HepG2 (cell line): ENCODE measurements around the gene HEY2. TPM values are rescaled to one million over a fixed set of nuclear protein-coding genes. Genes with fewer than 3 reads are reported as not detected.

Experiments used
- ATAC-seq: fragments of 200-7000 bp; cut with Tn5 transposase; 3 replicates; pipeline ENCODE4 v1.9.1; 2020; ENCODE audit warnings: mild to moderate bottlenecking, moderate library complexity
- BruUV-seq: library from RNA; stranded (reverse); fragments of 400-500 nt; replicated peaks from 2 replicates; lab custom pipeline; 2021; lab: Mats Ljungman, UMichigan
- CTCF ChIA-PET: fragments of 300-600 bp; formaldehyde crosslinking; extraction: SDS; loops from one replicate; lab custom pipeline; 2021; ENCODE audit warnings: low total read pairs, inconsistent platforms, low intra/inter-chr PET ratio; lab: Yijun Ruan, JAX
- POLR2A ChIA-PET: fragments of 350-600 bp; sonication (Branson Sonifier 250); formaldehyde crosslinking; loops from one replicate; lab custom pipeline; 2020; ENCODE audit warnings: antibody characterized with exemption, inconsistent platforms; lab: Yijun Ruan, JAX
- DNase-seq: peaks from one replicate; pipeline ENCODE4 v3.0.0-alpha.2; 2015; ENCODE audit warnings: low spot score
- FAIRE-seq: peaks from 3 replicates; lab custom pipeline; 2011; peaks lifted over from hg19 to GRCh38; lab: Jason Lieb, UNC
- H2AFZ ChIP-seq: one replicate; pipeline ENCODE4 v1.6.1; 2011; ENCODE audit warnings: low read length, inconsistent platforms
- H3K27ac ChIP-seq: fragments of 300-600 bp; 3 replicates; pipeline ENCODE4 v1.8.0; 2011; ENCODE audit warnings: mixed run types, mild to moderate bottlenecking, mixed read lengths, low read length, inconsistent platforms; ENCODE audit not compliant: insufficient read depth; ENCODE audit errors: extremely low read length
- H3K27me3 ChIP-seq, 2 experiments: fragments of 200-600 bp in 1 of 2; 2 replicates in 1 of 2; 3 replicates in 1 of 2; pipeline versions ENCODE4 v1.6.0 to v1.8.0; 2011; ENCODE audit warnings: low read length in 2 of 2, mild to moderate bottlenecking in 2 of 2, moderate library complexity in 2 of 2, inconsistent platforms in 1 of 2; ENCODE audit not compliant: insufficient read depth in 2 of 2, control insufficient read depth in 1 of 2
- H3K36me3 ChIP-seq, 2 experiments: fragments of 200-600 bp in 1 of 2; replicated peaks in 1 of 2; 2 replicates in 1 of 2; 3 replicates in 1 of 2; pipeline versions ENCODE4 v1.5.1 to v1.8.0; 2011; ENCODE audit warnings: low read length in 2 of 2, inconsistent platforms in 1 of 2; ENCODE audit not compliant: insufficient read depth in 2 of 2, control insufficient read depth in 1 of 2
- H3K4me1 ChIP-seq: 2 replicates; pipeline ENCODE4 v1.5.1; 2012; ENCODE audit warnings: low read length, inconsistent platforms; ENCODE audit not compliant: insufficient read depth
- H3K4me2 ChIP-seq: 2 replicates; pipeline ENCODE4 v1.6.0; 2011; ENCODE audit warnings: low read depth, low read length, inconsistent platforms
- H3K4me3 ChIP-seq, 3 experiments: fragments of 200-600 bp in 1 of 3; sonication (generic), shearing (Covaris generic) in 1 of 3; replicated peaks in 1 of 3; 2 replicates each; pipeline ENCODE4 v1.5.1; 2011 to 2016; ENCODE audit warnings: low read length in 3 of 3, inconsistent platforms in 2 of 3, low read depth in 2 of 3, mild to moderate bottlenecking in 2 of 3, control low read depth in 1 of 3, mixed read lengths in 1 of 3; ENCODE audit not compliant: insufficient read depth in 1 of 3
- H3K79me2 ChIP-seq: one replicate; pipeline ENCODE4 v1.6.1; 2011; ENCODE audit warnings: low read length, inconsistent platforms; ENCODE audit not compliant: insufficient read depth
- H3K9ac ChIP-seq: 2 replicates; pipeline ENCODE4 v1.6.0; 2011; ENCODE audit warnings: mild to moderate bottlenecking, low read depth, low read length, inconsistent platforms; ENCODE audit not compliant: insufficient read depth
- H3K9me3 ChIP-seq: 2 replicates; pipeline ENCODE4 v1.5.1; 2012; ENCODE audit warnings: mild to moderate bottlenecking, low read length
- H4K20me1 ChIP-seq: 2 replicates; pipeline ENCODE4 v1.6.0; 2011; ENCODE audit warnings: inconsistent platforms, mild to moderate bottlenecking, low read length, moderate library complexity; ENCODE audit not compliant: insufficient read depth
- CBX2 ChIP-seq, 2 experiments: fragments of 200-600 bp in 1 of 2; sonication (generic); formaldehyde crosslinking in 1 of 2; IDR thresholded peaks; 2 replicates each; pipeline versions ENCODE4 v1.7.0 to v1.8.1; 2018 to 2022; ENCODE audit warnings: low read depth in 2 of 2, low read length in 1 of 2, mild to moderate bottlenecking in 1 of 2, missing genetic modification reagents in 1 of 2
- HNRNPL ChIP-seq: fragments of 200-400 bp; formaldehyde crosslinking; IDR thresholded peaks from 2 replicates; pipeline ENCODE4 v1.6.1; 2017; ENCODE audit warnings: mild to moderate bottlenecking, low read depth, low read length
- RAD21 ChIP-seq: fragments of 450-650 bp; formaldehyde crosslinking; IDR thresholded peaks from 2 replicates; pipeline ENCODE4 v1.5.0; 2020; ENCODE audit warnings: mild to moderate bottlenecking
- RORA ChIP-seq: sonication (generic); formaldehyde crosslinking; IDR thresholded peaks from 2 replicates; pipeline ENCODE4 v1.5.0; 2020; ENCODE audit warnings: mild to moderate bottlenecking, missing genetic modification reagents, moderate library complexity
- SOX13 ChIP-seq, 3 experiments: fragments of 450-650 bp in 1 of 3; sonication (generic) in 1 of 3; formaldehyde crosslinking in 1 of 3; IDR thresholded peaks in 2 of 3; conservative IDR thresholded peaks in 1 of 3; 2 replicates each; pipeline versions ENCODE4 v1.5.0 to v1.6.1; 2016 to 2020; ENCODE audit warnings: antibody characterized with exemption in 1 of 3, mild to moderate bottlenecking in 1 of 3, missing compliant biosample characterization in 1 of 3, missing genetic modification reagents in 1 of 3, moderate library complexity in 1 of 3
- ZMYM3 ChIP-seq: sonication (generic); formaldehyde crosslinking; IDR thresholded peaks from 2 replicates; pipeline ENCODE4 v1.5.1; 2020; ENCODE audit warnings: mild to moderate bottlenecking, missing genetic modification reagents
- ZNF546 ChIP-seq: sonication (generic); formaldehyde crosslinking; conservative IDR thresholded peaks from 2 replicates; pipeline ENCODE4 v1.8.1; 2023; ENCODE audit warnings: mild to moderate bottlenecking, missing genetic modification reagents
- WGBS: methylation state at CpG from one replicate; pipeline ENCODE4 v1.1.6; 2017; ENCODE audit warnings: low lambda C conversion rate; 5-methylcytosine and 5-hydroxymethylcytosine counted together
- in situ Hi-C: cut with HindIII; loops from 2 replicates; pipeline ENCODE4 v1.10.0; 2017; ENCODE audit warnings: low pct_unique_long_range_greater_than_20kb; ENCODE audit not compliant: extremely low pct_ligation_motif_present
- intact Hi-C: fragments of 100-400 bp; cut with micrococcal nuclease; formaldehyde crosslinking; loops from one replicate; pipeline ENCODE4 v1.10.0; 2022; ENCODE audit not compliant: unreplicated experiment
- polyA plus RNA-seq, 8 experiments: library from polyadenylated mRNA; depleted of rRNA in 3 of 8; stranded (reverse) in 7 of 8; unstranded in 1 of 8; fragments of >200 nt; fragmentation: Illumina TruSeq in 4 of 8; extraction: Trizol in 4 of 8; gene quantifications; 2 replicates each; pipeline versions ENCODE4 v1.2.1 to v1.2.3, GENCODE V29; 2011 to 2016; ENCODE audit warnings: low read depth in 4 of 8, missing spikeins in 1 of 8, mixed read lengths in 1 of 8; ENCODE audit not compliant: insufficient read depth in 1 of 8
- total RNA-seq, 5 experiments: library from RNA; depleted of rRNA; stranded (reverse); fragments of >200 nt; fragmentation: Illumina TruSeq; extraction: Trizol; gene quantifications; 2 replicates each; pipeline ENCODE4 v1.2.3, GENCODE V29; 2016; ENCODE audit warnings: low read depth in 1 of 5
- TF ChIP-seq, protein P1 (sequence below): sonication (generic); IDR thresholded peaks from 2 replicates; pipeline ENCODE4 v1.6.1; 2016; ENCODE audit warnings: low read depth, borderline replicate concordance
- TF ChIP-seq, protein P2 (sequence below): sonication (generic); formaldehyde crosslinking; IDR thresholded peaks from 2 replicates; pipeline ENCODE4 v1.9.0; 2021; ENCODE audit warnings: missing genetic modification reagents, borderline replicate concordance

Gene HEY2
- total and polyA plus RNA-seq, 2 of the 13 experiments (the other 11 are each of a cell fraction or from before 2014, with no cell fraction given) = 0.04 TPM

DNA sequence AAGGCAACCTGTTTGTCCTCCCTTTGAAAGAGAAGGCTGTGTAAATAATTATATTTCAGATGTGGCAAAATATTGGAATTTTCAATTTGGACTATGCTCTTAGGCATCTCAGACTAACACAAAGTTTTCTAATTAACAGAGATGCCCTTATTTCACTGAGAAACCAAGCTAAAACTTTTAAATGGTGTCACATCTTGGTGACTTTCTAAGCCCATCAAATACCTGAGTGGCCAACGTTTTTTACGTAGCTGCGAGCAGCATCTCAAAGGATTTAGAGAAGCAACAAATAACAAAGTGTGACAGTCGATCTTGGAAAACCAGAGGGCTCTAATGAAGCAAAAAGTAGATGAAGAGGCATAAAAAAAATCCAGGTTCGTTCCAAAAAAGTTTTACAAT, 3.4 kb upstream of the HEY2 start:
- Histone ChIP-seq H3K4me1 (peaks cover 52% of the 10 kb centered on the region), H2AFZ (no peak overlapping the region), H3K27ac (no peak overlapping the region), H3K27me3 (peaks cover 3 to 55% of the 10 kb centered on the region in 2 experiments; a peak in 4 of 5 replicates), H3K4me3 (no peak overlapping the region), H3K9me3 (no peaks in the 10 kb centered on the region), H3K4me2 (peak overlapping the region; percentile 95), H3K9ac (no peak overlapping the region), H4K20me1 (no peaks in the 10 kb centered on the region), H3K36me3 (no peaks in the 10 kb centered on the region), H3K79me2 (no peaks in the 10 kb centered on the region)
- ATAC-seq (no peak), FAIRE-seq (no peak), DNase-seq (no peak)
- no peak for TF ChIP-seq RAD21
- no peak for TF ChIP-seq ZNF546
- TF ChIP-seq HNRNPL = no peak
- TF ChIP-seq, protein P1, sequence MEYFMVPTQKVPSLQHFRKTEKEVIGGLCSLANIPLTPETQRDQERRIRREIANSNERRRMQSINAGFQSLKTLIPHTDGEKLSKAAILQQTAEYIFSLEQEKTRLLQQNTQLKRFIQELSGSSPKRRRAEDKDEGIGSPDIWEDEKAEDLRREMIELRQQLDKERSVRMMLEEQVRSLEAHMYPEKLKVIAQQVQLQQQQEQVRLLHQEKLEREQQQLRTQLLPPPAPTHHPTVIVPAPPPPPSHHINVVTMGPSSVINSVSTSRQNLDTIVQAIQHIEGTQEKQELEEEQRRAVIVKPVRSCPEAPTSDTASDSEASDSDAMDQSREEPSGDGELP = no peak
- no peak for TF ChIP-seq RORA (CRISPR knock-in tag)
- TF ChIP-seq, protein P2, sequence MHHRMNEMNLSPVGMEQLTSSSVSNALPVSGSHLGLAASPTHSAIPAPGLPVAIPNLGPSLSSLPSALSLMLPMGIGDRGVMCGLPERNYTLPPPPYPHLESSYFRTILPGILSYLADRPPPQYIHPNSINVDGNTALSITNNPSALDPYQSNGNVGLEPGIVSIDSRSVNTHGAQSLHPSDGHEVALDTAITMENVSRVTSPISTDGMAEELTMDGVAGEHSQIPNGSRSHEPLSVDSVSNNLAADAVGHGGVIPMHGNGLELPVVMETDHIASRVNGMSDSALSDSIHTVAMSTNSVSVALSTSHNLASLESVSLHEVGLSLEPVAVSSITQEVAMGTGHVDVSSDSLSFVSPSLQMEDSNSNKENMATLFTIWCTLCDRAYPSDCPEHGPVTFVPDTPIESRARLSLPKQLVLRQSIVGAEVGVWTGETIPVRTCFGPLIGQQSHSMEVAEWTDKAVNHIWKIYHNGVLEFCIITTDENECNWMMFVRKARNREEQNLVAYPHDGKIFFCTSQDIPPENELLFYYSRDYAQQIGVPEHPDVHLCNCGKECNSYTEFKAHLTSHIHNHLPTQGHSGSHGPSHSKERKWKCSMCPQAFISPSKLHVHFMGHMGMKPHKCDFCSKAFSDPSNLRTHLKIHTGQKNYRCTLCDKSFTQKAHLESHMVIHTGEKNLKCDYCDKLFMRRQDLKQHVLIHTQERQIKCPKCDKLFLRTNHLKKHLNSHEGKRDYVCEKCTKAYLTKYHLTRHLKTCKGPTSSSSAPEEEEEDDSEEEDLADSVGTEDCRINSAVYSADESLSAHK (CRISPR knock-in tag) = no peak
- peak; percentile 70; the same call in 1 of the 2 replicates for TF ChIP-seq CBX2 (IDR thresholded peaks at IDR 0.05; ENCODE audit: low read depth, low read length)
- TF ChIP-seq CBX2 (CRISPR knock-in tag; IDR thresholded peaks at IDR 0.05; ENCODE audit: low read depth) = no peak
- TF ChIP-seq ZMYM3 (CRISPR knock-in tag) = no peak
- TF ChIP-seq SOX13 (IDR thresholded peaks at IDR 0.05) = 0 out of 2 replicates have a peak, but pooled peaks have one; percentile 1
- TF ChIP-seq SOX13 (CRISPR knock-in tag; conservative IDR thresholded peaks at IDR 0.05 in 1 of 2, IDR thresholded peaks at IDR 0.05 in 1 of 2) = no peak
- 12% methylated on average over 5 of the region's 5 CpGs for WGBS
- BruUV-seq = no TSS peak
- ChIA-PET CTCF (no interaction called here), POLR2A (interaction anchor here (0.9 kb wide), 1 partner anchor 44 kb away, joined by 3 read pairs; no protein-coding TSS in a partner anchor)
- in situ Hi-C loops = loop anchor here (10.0 kb wide), 1 partner anchor 231 kb away; no protein-coding TSS in a partner anchor
- intact Hi-C loops = no loop called here
